ENCODE measurements around the gene CFAP74.

The CFAP74 gene

DNA sequence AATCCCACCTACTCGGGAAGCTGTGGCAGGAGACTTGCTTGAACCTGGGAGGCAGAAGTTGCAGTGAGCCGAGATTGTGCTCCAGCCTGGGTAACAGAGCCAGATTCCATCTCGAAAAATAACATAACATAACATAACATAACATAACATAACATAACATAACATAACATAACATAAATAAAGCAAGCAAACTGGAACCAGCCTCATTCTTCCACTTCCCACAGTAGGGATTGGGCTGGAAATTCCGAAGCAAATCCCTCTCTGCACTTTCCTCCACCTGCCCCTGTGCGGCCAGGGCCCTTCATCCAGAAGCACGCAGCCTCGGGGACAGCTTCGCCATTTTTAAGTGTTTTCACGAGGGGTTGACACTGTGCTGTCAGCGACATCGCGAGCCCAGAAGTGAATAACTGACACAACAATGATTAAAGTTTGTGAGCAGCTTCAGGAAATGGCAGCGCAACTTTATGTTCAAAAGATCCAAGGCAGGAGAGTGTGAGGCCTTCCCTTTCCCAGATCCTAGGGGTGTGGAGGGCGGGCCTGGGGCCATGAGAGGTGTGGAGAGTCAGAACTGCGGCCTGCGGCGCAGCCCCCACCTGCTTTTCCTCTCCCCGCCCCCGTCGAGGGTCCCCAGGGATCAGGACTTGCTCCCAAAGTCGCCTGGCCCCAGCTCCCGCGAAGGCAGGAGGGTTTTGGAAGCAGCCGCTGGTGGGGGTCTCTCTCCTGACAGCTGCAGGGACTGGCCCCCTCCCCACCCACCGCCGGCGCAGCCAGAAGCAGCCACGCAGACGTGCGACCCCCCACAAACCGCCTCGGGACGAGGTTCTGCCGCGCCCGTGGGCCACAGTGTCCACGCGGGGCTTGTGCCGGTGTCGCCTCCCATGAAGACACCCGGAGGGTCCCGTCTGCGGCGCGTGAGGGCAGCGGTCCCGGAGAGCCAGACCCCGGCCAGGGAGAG is 14.9 kb upstream of the CFAP74 start:
- no peak for DNase-seq (ENCODE audit: low spot score)

DNA sequence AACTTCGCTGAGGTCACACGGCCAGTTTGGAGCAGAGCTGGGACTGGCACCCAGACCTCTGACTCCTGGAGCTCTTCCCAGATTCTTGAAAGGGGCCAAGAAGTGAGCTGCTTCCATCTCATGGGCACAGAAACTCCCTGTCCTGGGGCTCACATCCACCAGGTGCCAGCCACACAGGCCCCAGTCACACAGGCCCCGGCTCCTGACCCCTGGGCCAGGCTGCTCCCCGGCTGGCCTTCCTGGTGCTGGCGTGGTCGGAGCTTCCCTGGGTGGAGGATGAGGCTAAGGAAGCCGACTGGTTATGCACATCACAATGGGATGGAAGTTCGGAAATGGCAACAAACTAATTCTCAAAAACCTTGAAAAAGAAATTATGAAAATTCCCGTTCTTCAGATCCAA is 12.5 kb upstream of the CFAP74 start:
- DNase-seq (ENCODE audit: low spot score), result no peak

DNA sequence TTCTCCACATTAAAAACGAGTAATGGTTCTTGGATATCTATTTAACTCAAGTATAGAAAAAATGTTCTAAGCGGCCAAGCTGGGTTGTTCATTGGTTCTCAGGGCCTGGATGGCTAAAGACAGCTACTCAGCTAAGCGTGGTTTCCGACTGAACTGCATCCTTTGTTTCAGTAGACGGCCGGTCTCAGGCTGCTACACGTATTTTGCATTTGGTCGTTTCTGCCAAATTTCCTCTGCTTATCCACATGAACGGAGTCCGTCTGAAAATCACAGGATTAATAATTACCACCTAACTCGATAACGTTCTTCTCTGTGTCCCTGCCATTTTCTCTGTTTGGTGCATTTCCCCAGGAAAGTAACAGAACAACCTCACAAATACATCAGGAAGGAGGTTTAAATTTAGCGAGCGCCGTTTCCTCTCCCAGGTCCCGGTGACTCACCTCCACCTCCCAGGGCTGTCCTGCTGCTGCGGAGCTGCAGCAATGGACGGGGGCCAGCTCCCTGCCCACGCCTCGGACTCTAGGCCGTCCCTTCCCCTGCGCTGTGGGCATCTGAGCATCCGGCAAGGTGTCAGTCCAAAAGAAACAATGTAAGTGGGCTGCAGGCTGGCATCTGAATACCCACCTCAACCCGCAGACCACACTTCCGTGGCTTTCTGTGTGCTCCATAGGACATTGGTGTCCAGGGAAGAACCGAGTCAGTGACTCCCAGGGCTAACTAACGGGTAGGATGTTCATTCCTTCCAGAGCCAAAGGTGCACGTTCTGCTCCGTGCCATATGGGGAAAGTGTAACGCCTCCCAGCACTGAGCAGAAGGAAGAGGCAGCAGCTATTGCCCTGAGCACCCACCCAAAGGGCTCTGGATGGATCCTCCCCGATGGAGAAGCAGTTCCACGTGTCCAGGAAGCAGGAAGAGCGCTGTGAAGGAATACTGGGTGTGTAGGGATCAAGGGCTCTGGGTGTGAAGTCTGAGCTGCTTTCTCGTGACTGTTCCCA is 11.5 kb upstream of the CFAP74 start:
- peak; percentile 23 for DNase-seq (ENCODE audit: low spot score)

DNA sequence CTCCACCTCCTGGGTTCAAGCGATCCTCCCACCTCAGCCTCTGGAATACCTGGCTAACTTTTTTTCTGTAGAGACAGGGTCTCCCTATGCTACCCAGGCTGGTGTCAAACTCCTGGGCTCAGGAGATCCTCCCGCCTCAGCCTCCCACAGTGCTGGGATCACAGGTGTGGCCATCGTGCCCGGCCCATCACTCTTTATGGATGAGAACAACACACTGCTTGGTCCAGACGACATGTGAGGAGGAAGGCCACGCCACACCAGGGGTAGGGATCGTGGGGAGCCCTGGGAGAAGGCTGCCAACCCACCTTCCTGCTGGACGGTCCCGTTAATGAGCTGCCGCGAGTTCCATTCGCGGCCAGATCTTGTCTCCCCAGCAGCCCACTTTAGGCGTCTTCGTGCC is 10.6 kb upstream of the CFAP74 start:
- no peak for DNase-seq (ENCODE audit: low spot score)

DNA sequence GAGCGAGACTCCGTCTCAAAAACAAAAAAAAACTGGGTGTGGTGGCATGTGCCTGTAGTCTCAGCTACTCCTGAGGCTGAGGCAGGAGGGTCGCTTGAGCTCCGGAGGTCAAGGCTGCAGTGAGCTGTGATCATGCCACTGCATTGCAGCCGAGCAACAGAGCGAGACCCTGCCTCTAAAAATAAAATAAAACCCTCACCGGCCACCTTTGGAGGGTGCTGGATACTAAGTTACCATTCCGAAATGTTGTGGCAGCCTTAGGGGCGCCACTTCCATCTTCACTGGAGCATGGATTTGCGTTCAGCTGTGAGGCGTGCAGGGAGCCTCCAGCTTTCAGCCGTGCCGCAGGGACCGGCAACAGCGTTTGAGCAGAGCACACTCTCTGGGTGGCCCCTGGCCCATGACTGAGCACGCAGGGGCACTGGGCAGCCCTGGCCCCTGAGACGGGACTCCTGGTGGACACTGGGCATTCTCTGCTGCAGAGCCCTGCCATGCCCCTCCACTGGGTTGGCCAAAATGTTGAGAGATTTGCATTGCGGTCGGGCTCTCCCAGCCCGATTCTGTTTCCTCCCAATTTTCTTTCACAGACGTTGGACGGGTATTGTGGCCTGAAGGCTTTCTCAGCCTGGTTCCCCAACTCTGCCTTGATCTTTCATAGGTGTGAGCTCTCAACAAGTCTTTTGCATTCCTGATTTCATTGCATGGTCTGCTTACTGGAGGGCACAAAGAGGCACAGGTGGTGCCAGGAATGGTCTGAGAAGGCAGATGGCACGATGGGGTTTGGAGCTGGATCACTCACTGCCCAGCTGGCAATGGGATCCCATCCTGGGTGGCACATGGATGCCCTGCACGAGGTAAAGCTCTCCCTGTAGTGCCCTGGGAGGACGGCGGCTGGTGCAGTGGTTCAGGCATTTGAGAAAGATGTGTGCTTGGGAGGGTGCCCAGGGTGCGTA is 5.8 kb upstream of the CFAP74 start:
- no peak for DNase-seq (ENCODE audit: low spot score)

DNA sequence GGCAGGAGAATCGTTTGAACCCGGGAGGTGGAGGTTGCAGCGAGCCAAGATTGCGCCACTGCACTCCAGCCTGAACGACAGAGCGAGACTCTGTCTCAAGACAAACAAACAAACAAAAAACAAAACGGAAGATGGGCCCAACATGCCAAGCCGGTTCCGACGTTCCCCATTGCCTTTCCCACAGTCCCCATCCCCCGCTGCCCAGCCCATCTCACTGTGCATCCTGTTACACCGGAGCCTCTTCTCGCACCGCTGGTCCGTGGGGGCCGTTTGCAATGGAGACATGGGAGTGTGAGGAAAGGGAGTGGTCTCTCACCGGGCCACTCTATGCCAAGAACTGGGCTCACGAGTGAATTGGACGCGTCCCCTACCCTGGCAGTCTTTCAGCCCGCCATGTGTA is 1.3 kb upstream of the CFAP74 start:
- DNase-seq (ENCODE audit: low spot score), result no peak

DNA sequence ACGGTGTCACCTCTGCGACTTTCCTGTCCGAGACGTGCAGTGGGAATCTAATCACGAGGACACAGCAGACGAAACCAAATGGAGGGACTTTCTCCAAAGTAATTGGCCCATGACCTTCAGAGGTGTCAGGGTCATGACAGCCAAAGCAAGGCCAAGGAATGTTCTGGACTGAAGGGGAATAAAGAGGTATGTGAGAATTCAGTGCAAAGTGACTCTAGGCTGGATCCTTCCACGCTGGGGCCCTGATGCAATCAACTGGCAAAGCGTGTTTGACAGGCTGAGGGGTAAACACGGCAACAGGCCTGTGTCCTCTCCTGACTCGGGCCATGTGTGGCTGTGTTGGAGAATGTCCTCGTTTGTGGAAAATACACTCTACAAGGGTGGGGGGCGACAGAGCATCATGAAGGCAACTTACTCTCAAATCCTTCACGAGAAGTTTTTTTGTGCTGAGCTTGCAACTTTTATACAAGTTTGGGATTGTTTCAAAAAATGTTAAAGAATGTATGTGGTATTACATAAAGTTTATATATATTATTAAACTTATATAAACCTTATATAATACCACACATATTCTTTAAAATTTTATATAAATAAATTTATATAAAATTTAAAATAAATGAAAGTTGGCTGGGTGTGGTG is 1.7 kb downstream of the CFAP74 start:
- DNase-seq (ENCODE audit: low spot score), result no peak

DNA sequence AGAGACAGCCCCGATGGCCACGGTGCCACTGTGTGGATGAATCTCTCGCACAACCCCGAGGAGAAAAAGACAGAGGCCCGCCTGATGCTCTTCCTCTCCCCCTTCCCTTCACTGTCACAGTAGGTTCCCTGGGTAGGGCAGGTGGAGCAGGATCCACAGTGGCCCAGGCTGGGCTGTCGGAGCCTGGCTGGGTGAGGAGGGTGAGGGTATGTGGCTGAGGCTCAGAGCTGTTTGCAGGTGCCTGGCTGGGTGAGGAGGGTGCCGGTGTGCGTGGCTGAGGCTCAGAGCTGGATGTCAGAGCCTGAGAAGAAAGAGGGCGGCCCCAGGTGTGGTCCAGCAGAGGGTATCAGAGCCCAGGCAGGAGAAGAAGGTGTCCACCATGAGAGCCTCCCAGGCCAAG is 2.7 kb downstream of the CFAP74 start:
- no peak for DNase-seq (ENCODE audit: low spot score)

DNA sequence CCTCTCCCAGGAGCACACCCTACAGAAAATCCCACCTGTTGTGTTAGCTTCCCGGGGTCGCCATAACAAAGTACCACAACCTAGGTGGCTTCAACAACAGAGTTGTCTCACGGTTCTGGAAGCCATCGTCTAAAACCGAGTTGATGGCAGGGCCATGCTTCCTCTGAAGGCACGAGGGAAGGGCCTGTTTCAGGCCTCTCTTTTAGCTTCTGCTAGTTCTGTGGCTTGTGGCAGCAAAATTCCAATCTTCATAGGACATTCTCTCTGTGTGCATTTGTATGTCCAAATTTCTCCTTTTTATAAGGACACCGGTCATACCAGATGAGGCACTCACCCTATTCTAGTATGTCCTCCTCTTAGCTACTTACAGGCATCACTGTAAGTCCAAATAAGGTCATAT is 3.2 kb downstream of the CFAP74 start:
- no peak for DNase-seq (ENCODE audit: low spot score)

DNA sequence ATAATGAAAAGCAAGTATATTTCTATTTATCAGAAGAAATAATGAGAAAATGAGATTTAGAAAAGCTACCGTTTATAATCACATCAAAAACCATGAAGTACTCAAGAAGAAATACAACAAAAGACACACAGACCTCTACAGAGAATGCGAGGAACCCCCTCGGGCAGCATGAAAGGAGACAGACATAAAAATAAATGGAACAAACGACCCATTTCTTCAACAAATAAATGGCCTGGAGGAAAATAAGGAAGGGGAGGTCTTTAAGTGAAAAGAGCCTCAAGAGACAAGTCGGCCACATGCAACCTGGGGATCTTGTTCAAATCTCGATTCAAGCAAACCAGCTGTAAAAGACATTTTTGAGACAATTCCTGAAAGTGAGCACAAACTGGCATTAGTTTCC is 6.0 kb downstream of the CFAP74 start:
- no peak for DNase-seq (ENCODE audit: low spot score)

DNA sequence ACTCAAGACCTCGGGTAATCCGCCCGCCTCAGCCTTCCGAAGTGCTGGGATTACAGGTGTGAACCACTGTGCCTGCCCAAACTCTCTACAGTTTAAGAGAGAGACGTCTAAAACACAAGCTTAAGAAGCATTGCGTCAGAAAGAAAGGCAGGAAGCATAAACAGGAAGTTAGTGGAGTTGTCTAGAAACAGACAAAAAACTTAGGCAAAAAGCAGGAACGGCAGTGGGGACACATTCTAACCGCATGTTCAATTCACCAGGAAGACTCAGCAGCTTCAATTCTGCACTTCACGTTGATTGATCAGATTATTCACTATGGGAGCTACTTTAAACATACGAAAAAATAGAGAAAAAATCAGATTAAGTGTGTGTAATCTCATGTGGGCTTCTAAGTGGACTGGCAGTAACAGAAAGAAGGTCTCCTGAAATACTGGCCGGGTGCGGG is 7.4 kb downstream of the CFAP74 start:
- DNase-seq (ENCODE audit: low spot score), result no peak

DNA sequence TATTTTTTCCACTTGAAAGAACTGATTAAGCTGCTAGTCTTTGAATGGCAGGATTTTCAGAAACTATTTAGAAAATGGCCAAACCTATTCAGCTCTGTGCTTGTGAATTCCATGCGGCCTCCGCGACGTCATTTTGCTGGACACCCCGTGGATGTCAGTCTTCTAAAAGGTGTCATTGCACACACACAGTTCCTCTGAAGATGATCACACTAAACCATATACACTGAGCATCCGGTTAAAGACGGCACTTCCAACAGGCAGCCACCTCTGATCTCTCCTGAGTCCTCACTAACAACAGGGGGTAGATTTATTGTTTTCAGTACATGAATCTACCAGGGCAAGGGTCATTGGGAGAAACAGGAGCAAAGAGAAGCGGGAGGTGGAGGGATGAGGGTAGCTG is 9.1 kb downstream of the CFAP74 start:
- DNase-seq (ENCODE audit: low spot score), result no peak

DNA sequence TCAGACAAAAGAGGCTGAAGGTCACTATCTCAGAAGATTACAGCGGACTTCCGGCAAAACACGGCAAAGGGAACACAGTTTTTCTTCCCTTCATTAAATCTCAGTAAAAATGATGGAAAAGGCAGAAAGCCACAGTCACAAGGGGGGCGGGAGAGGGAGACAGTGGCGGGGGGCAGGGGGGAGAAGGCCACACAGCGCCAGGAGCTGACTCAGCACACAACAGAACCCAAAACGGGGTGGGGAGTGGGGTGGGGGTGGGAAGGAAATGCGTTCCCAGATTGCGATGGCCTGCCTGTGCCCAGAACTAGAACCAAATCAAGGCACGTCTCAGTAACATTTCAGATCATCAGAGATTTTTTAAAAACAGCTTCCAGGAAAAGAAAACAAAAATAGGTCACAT is 13.4 kb downstream of the CFAP74 start:
- DNase-seq (ENCODE audit: low spot score), result no peak

DNA sequence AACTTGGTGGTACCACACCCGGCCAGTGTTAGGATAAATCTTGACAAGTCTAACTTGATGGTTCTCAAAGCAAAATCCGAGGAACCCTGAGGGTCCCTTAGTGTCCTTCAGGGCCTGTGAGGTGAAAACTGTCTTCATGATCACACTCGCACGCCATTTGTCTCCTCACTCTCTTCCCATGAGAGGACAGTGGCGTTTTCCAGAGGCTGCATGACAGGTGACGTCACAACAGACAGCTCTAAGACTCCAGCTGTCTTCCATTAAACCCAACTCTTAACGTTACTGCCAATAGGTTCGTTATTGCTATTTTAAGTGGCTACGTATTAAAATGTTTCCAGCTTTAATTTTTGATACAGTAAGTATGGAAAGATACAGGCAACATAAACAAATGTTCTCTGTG is 13.8 kb downstream of the CFAP74 start:
- no peak for DNase-seq (ENCODE audit: low spot score)

DNA sequence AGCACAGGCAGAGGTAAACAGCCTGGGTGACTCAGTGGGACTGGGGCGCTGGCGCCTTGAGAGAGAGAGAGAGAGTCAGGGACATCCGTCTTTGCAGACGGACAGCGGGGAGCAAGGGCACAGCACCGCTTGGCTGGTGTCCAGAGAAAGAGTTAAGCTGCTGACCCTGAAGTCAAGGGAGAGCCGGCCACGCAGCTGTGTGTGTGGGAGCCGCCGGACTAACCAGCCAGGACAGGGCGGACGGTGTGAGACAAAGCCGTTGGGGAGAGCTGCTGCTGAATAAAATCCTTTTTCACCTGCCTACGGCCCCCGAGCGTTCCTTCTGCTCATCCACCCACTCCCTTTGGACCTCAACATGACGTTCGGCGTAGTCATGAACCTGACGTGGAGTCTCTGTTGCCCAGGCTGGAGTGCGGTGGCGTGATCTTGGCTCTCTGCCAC is 14.5 kb downstream of the CFAP74 start:
- no peak for DNase-seq (ENCODE audit: low spot score)

DNA sequence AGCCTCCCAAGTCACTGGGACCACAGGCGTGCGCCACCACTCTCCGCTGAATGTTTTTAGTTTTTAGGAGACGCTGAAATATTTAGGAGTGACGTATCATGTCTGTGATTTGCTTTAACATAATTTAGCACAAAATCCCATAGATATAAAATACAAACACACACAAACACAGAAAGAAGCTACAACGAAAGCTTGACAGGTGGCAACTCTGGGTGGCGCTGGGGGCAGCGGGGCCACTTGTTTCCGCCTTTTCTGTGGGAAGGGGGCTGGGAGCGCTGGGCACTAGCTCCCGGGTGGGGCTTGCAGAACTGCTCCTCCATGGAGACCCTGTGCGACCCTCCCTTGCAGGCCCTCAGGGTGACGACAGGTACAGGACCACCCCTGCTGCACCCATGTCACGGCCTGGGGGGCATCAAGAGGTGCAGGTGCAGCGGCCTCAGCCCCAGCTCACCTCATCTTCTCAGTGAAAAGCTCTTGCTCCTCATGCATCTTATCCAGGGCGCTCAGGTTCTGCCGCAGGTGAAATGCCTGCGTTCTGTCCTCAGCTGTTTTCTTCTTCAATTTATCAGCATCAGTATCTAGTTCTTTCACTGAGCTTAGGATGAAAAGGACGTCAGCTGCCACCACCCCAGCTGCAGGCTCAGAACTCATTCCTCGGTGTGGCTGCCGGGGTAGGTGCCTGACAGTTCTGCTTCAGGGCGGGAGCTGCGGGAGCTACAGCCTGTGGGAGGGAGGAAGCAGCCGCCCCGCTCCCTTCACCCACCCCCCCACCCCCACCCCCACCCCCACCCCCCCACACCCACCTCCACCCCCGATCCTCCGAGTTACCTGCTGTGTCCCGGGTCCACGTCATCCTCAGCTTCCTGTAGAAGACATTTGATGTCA is 15.3 kb downstream of the CFAP74 start:
- no peak for DNase-seq (ENCODE audit: low spot score)

DNA sequence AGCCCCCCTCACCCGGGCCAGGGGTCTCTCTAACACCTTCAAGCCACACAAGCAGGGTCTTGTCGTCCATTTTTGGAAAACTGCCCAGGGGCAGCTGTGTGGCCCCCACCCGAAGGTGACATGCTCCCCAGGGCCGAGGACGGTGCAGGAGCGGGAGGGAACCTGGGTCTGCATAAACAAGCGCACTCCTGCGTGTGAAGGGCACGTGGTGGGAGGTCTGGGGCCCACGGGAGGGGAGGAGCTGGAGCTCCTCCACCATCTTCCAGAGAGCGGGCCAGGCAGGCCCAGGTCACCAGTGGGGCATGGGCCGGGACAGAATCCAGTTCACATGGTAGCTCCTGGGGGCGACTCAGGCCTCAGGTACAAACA is 16.5 kb downstream of the CFAP74 start:
- DNase-seq (ENCODE audit: low spot score), result no peak

DNA sequence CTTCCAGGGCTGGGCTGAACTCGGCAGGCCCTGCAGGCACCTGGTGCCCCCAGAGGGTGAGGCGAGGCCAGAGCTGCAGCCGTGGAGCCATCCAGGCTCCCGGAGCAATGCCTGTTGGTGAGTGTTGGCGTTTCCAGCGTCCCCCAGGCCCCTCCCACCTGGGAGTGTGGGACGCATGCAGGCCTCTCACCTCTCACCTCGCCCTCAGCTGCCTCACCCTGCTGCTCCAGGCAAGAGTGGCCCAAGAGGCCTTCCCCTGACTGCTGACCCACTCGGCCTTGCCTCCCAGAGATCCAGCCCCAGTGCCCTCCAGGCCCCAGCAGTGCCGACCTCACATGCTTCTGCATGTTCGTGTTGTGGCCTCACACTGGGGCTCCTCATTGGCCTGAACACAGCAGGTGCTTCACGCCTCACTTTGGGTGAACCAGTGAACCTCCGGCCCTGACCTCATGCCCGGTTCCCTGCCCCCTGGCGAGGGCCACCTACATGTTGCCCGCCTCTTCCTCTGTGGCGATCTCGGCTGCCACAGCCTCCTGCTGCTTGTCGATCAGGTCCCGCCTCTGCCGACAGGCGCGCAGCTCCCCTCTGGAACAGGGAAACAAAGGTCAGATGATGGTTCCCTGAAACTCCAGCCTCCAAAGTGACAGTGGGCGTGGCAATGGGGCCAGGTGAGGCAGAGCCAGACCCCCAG is 17.0 kb downstream of the CFAP74 start:
- no peak for DNase-seq (ENCODE audit: low spot score)

DNA sequence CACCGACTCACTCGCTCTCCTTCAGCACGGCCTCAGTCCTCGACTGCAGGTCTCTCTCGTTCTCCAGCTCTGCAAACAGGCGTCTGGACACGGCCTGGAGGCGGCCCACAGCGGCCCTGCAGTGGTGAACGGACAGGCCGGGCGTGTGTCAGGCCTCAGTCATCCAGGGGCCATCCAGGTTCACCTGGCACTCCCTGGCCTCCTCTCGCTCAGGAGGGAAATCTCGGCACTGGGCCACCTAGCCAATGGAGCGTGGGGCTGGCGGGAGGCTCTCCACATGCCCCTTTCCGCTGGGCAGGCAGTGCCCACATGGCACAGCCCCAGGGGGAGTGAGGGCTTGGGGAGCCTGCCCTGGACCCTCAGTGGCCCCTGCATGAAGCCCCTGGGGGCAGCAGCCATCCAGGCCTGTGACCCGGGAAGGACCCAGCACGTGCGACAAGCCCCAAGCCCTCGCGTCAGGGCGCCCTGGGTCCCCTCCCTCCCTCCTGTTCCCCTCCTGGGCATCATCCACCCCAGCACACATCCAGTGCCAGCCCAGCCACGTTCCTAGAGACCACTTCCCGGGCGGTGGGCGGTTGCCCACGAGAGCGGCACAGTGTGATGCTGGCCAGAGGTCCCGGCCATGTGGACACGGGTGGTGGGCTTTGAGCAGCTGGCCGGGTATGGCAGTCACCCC is 18.1 kb downstream of the CFAP74 start:
- no peak for DNase-seq (ENCODE audit: low spot score)

All from SW480 (cell line).